ENCODE data around the gene CDC42BPA. TPM values are rescaled to one million over a fixed set of nuclear protein-coding genes. Genes with fewer than 3 reads are reported as not detected.

The CDC42BPA gene
- total and polyA plus RNA-seq, 2 of the 13 experiments (the other 11 are each of a cell fraction or from before 2014, with no cell fraction given), result 6.5 to 16.0 TPM

GRCh38 chr1:226945106-226945857 is 373.0 kb downstream of the CDC42BPA start (continued):
- TF ChIP-seq RFXAP (CRISPR knock-in tag; IDR thresholded peaks at IDR 0.05; ENCODE audit: borderline replicate concordance) (no peak), GATA4 (IDR thresholded peaks at IDR 0.05; ENCODE audit: borderline replicate concordance, low read depth) (no peak), TFE3 (CRISPR knock-in tag; IDR thresholded peaks at IDR 0.05) (peak; percentile 78), GLI4 (CRISPR knock-in tag; IDR thresholded peaks at IDR 0.05; ENCODE audit: borderline replicate concordance) (no peak), CSRNP2 (CRISPR knock-in tag; conservative IDR thresholded peaks at IDR 0.05; ENCODE audit: low read depth) (no peak), THAP8 (CRISPR knock-in tag; IDR thresholded peaks at IDR 0.05; ENCODE audit: borderline replicate concordance) (no peak), AKAP8 (CRISPR knock-in tag; IDR thresholded peaks at IDR 0.05) (peak; percentile 62; the same call in 1 of the 2 replicates), NFYC (CRISPR knock-in tag; IDR thresholded peaks at IDR 0.05) (peak; percentile 68), TMF1 (CRISPR knock-in tag; IDR thresholded peaks at IDR 0.05; ENCODE audit: low read depth) (no peak), HDAC2 (CRISPR knock-in tag; IDR thresholded peaks at IDR 0.05) (peak; percentile 53; the same call in 1 of the 2 replicates), RARA (CRISPR knock-in tag; IDR thresholded peaks at IDR 0.05) (peak; percentile 59), ZNF121 (CRISPR knock-in tag; IDR thresholded peaks at IDR 0.05) (peak; percentile 40; the same call in 1 of the 2 replicates), IRF1 (CRISPR knock-in tag; IDR thresholded peaks at IDR 0.05; ENCODE audit: low read depth) (no peak), PRMT3 (CRISPR knock-in tag; IDR thresholded peaks at IDR 0.05; ENCODE audit: borderline replicate concordance, low read depth) (no peak), CERS6 (CRISPR knock-in tag; IDR thresholded peaks at IDR 0.05) (no peak), REPIN1 (CRISPR knock-in tag; IDR thresholded peaks at IDR 0.05; ENCODE audit: borderline replicate concordance, low read depth) (0 out of 2 replicates have a peak, but pooled peaks have one; percentile 17), ZBTB14 (CRISPR knock-in tag; IDR thresholded peaks at IDR 0.05) (no peak), RORA (CRISPR knock-in tag; IDR thresholded peaks at IDR 0.05) (no peak), ZNF430 (CRISPR knock-in tag; IDR thresholded peaks at IDR 0.05) (peak; percentile 83), TCF7L2 (IDR thresholded peaks at IDR 0.05; ENCODE audit: low read depth, low read length) (no peak)
